SK-N-SH (cell line): ENCODE measurements around the gene PGAP3. TPM values are rescaled to one million over a fixed set of nuclear protein-coding genes. Genes with fewer than 3 reads are reported as not detected.

Experiments used
- CTCF ChIA-PET: fragments of 300-600, 350-600 bp; formaldehyde crosslinking; extraction: SDS; loops from one replicate; lab custom pipeline; 2021; lab: Yijun Ruan, JAX
- POLR2A ChIA-PET: fragments of 350-600 bp; sonication (Branson Sonifier 250); formaldehyde crosslinking; extraction: SDS; loops from one replicate; lab custom pipeline; 2020; ENCODE audit warnings: antibody characterized with exemption, inconsistent platforms; lab: Yijun Ruan, JAX
- DNase-seq: peaks from one replicate; pipeline ENCODE4 v3.0.0; 2012
- H2AFZ ChIP-seq: fragments of 200-600 bp; sonication (generic); 2 replicates; pipeline ENCODE4 v1.8.1; 2016; ENCODE audit warnings: antibody characterized with exemption, mild to moderate bottlenecking, low read depth
- H3F3A ChIP-seq: fragments of 200-600 bp; sonication (generic); replicated peaks from 2 replicates; pipeline ENCODE3; 2016; ENCODE audit warnings: antibody characterized with exemption, mild to moderate bottlenecking; ENCODE audit not compliant: insufficient read depth
- H3K27ac ChIP-seq, 2 experiments: fragments of 200-500 bp in 1 of 2; fragments of 200-600 bp in 1 of 2; sonication (Bioruptor generic) in 1 of 2; sonication (generic), shearing (Covaris generic) in 1 of 2; 2 replicates each; pipeline versions ENCODE4 v1.5.1 to v1.6.1; 2014 to 2016; ENCODE audit warnings: low read depth in 2 of 2, inconsistent platforms in 1 of 2, low read length in 1 of 2, mild to moderate bottlenecking in 1 of 2, mixed read lengths in 1 of 2
- H3K27me3 ChIP-seq: fragments of 200-600 bp; sonication (generic), shearing (Covaris generic); 2 replicates; pipeline ENCODE4 v1.6.1; 2016; ENCODE audit warnings: mixed run types; ENCODE audit not compliant: insufficient read depth
- H3K36me3 ChIP-seq, 2 experiments: fragments of 200-500 bp in 1 of 2; fragments of 200-600 bp in 1 of 2; sonication (Bioruptor generic) in 1 of 2; sonication (generic) in 1 of 2; replicated peaks in 1 of 2; 2 replicates each; pipeline versions ENCODE3 to v1.5.1; 2014 to 2016; ENCODE audit warnings: low read length in 1 of 2, mild to moderate bottlenecking in 1 of 2; ENCODE audit not compliant: insufficient read depth in 2 of 2, control insufficient read depth in 1 of 2
- H3K4me1 ChIP-seq, 2 experiments: fragments of 200-500 bp in 1 of 2; fragments of 200-600 bp in 1 of 2; sonication (Bioruptor generic) in 1 of 2; sonication (generic), shearing (Covaris generic) in 1 of 2; 2 replicates each; pipeline versions ENCODE4 v1.5.1 to v1.6.1; 2014 to 2016; ENCODE audit warnings: low read depth in 1 of 2, low read length in 1 of 2, mixed run types in 1 of 2; ENCODE audit not compliant: insufficient read depth in 2 of 2, control insufficient read depth in 1 of 2
- H3K4me2 ChIP-seq: fragments of 200-600 bp; sonication (generic), shearing (Covaris generic); 2 replicates; pipeline ENCODE4 v1.6.1; 2017; ENCODE audit warnings: mixed run types
- H3K4me3 ChIP-seq, 2 experiments: fragments of 200-500 bp in 1 of 2; fragments of 200-600 bp in 1 of 2; sonication (Bioruptor generic) in 1 of 2; sonication (generic), shearing (Covaris generic) in 1 of 2; 2 replicates each; pipeline versions ENCODE4 v1.5.1 to v1.8.1; 2014 to 2016; ENCODE audit warnings: low read depth in 2 of 2, inconsistent platforms in 1 of 2, low read length in 1 of 2, mild to moderate bottlenecking in 1 of 2, mixed read lengths in 1 of 2, moderate library complexity in 1 of 2
- H3K79me2 ChIP-seq: fragments of 200-600 bp; sonication (generic); 2 replicates; pipeline ENCODE4 v1.8.1; 2017; ENCODE audit warnings: mild to moderate bottlenecking; ENCODE audit not compliant: insufficient read depth
- H3K9ac ChIP-seq: fragments of 200-600 bp; sonication (generic); 2 replicates; pipeline ENCODE4 v1.6.1; 2017; ENCODE audit warnings: mixed run types
- H3K9me2 ChIP-seq: fragments of 200-600 bp; sonication (generic); 2 replicates; pipeline ENCODE4 v1.6.1; 2017; ENCODE audit warnings: mixed run types
- H3K9me3 ChIP-seq: fragments of 200-600 bp; sonication (generic); 2 replicates; pipeline ENCODE4 v1.6.1; 2017; ENCODE audit warnings: mixed run types, mild to moderate bottlenecking, moderate library complexity
- H4K20me1 ChIP-seq: fragments of 200-600 bp; sonication (generic); 2 replicates; pipeline ENCODE4 v1.6.1; 2017; ENCODE audit warnings: mild to moderate bottlenecking, mixed run types; ENCODE audit not compliant: insufficient read depth
- CTCF ChIP-seq: fragments of 200-600 bp; sonication (generic); IDR thresholded peaks from 2 replicates; pipeline ENCODE4 v1.6.1; 2017; ENCODE audit warnings: antibody characterized with exemption, mild to moderate bottlenecking, moderate library complexity
- ELF1 ChIP-seq: IDR thresholded peaks from 2 replicates; pipeline ENCODE4 v1.4.0; 2012
- EP300 ChIP-seq, 2 experiments: IDR thresholded peaks; 2 replicates each; pipeline versions ENCODE4 v1.4.0 to v1.6.1; 2012; ENCODE audit warnings: borderline replicate concordance in 1 of 2, low read depth in 1 of 2, low read length in 1 of 2
- FOSL2 ChIP-seq: IDR thresholded peaks from 2 replicates; pipeline ENCODE4 v1.4.0; 2012; ENCODE audit warnings: low read depth, mild to moderate bottlenecking, moderate library complexity, borderline replicate concordance
- FOXM1 ChIP-seq: IDR thresholded peaks from 2 replicates; pipeline ENCODE4 v1.4.0; 2012; ENCODE audit warnings: low read depth, mild to moderate bottlenecking
- GABPA ChIP-seq: IDR thresholded peaks from 2 replicates; pipeline ENCODE4 v1.4.0; 2012; ENCODE audit warnings: low read depth, mild to moderate bottlenecking
- GATA2 ChIP-seq: sonication (generic); formaldehyde crosslinking; IDR thresholded peaks from 2 replicates; pipeline ENCODE4 v1.5.0; 2020; ENCODE audit warnings: mild to moderate bottlenecking, missing genetic modification reagents
- IRF3 ChIP-seq: fragments of 150-350 bp; IDR thresholded peaks from 2 replicates; pipeline ENCODE4 v1.6.1; 2016; ENCODE audit warnings: mild to moderate bottlenecking, low read depth, low read length
- MAX ChIP-seq: IDR thresholded peaks from 2 replicates; pipeline ENCODE4 v1.4.0; 2012; ENCODE audit warnings: low read depth
- NRF1 ChIP-seq: IDR thresholded peaks from 2 replicates; pipeline ENCODE4 v1.6.1; 2012; ENCODE audit warnings: low read depth, mild to moderate bottlenecking, low read length
- PBX3 ChIP-seq: IDR thresholded peaks from 2 replicates; pipeline ENCODE4; 2012
- RAD21 ChIP-seq: IDR thresholded peaks from 2 replicates; pipeline ENCODE4 v1.6.1; 2012; ENCODE audit warnings: mild to moderate bottlenecking, low read length
- RXRA ChIP-seq: IDR thresholded peaks from 2 replicates; pipeline ENCODE4 v1.4.0; 2012; ENCODE audit warnings: low read depth, mild to moderate bottlenecking, borderline replicate concordance
- SIN3A ChIP-seq: IDR thresholded peaks from 2 replicates; pipeline ENCODE4 v1.6.1; 2012; ENCODE audit warnings: low read depth, mild to moderate bottlenecking, low read length, moderate library complexity, borderline replicate concordance
- SMC3 ChIP-seq: IDR thresholded peaks from 2 replicates; pipeline ENCODE4 v1.6.1; 2012; ENCODE audit warnings: low read depth, low read length, improper control_type of control experiment
- TEAD4 ChIP-seq: IDR thresholded peaks from 2 replicates; pipeline ENCODE4 v1.4.0; 2012; ENCODE audit warnings: mild to moderate bottlenecking, borderline replicate concordance; ENCODE audit not compliant: insufficient read depth
- USF1 ChIP-seq: IDR thresholded peaks from 2 replicates; pipeline ENCODE4 v1.4.0; 2012; ENCODE audit warnings: low read depth, borderline replicate concordance
- USF2 ChIP-seq: fragments of 150-350 bp; IDR thresholded peaks from 2 replicates; pipeline ENCODE4 v1.6.1; 2017; ENCODE audit warnings: antibody characterized with exemption, low read length, low read depth, borderline replicate concordance
- ZBTB33 ChIP-seq: IDR thresholded peaks from 2 replicates; pipeline ENCODE4 v1.4.0; 2012; ENCODE audit warnings: low read depth, borderline replicate concordance
- WGBS: methylation state at CpG from one replicate; pipeline ENCODE4 v1.1.6; 2017; ENCODE audit warnings: low lambda C conversion rate; 5-methylcytosine and 5-hydroxymethylcytosine counted together
- polyA plus RNA-seq, 3 experiments: library from polyadenylated mRNA; depleted of rRNA; stranded (reverse); fragments of >200 nt; gene quantifications; 2 replicates each; pipeline ENCODE4 v1.2.3, GENCODE V29; 2012

PGAP3 gene
- polyA plus RNA-seq, 1 of the 3 experiments (the other 2 are of a cell fraction), result 20.9 TPM

GRCh38 chr17:39696731-39697130 is 8.9 kb upstream of the PGAP3 start:
- CTCF ChIA-PET, result interaction anchor here (1.2 to 3.3 kb wide), 4 partner anchors 8 to 75 kb away, joined by 3 to 15 read pairs (median 5); partner anchors contain the start of gene MIEN1
- POLR2A ChIA-PET, result interaction anchor here (1.4 kb wide), 1 partner anchor 9 kb away, joined by 3 read pairs; the partner anchor contains the start of gene PGAP3

More at GRCh38 chr17:39696731-39697130, 8.9 kb upstream of the PGAP3 start:
- H2AFZ ChIP-seq, result no peak overlapping the region
- no peak overlapping the region for H3K9ac ChIP-seq
- no peak overlapping the region for H3K4me2 ChIP-seq
- WGBS, result 68% methylated on average over 4 of the region's 6 CpGs
- H3K9me3 ChIP-seq, result no peaks in the 10 kb centered on the region
- no peaks in the 10 kb centered on the region for H3K9me2 ChIP-seq
- no peaks in the 10 kb centered on the region for H4K20me1 ChIP-seq
- no peak overlapping the region for H3K4me3 ChIP-seq
- no peaks in the 10 kb centered on the region for H3K36me3 ChIP-seq
- no peaks in the 10 kb centered on the region for H3F3A ChIP-seq
- H3K27me3 ChIP-seq, result no peaks in the 10 kb centered on the region
- no peaks in the 10 kb centered on the region for H3K4me1 ChIP-seq
- DNase-seq, result no peak
- TF ChIP-seq TEAD4 (no peak), ELF1 (no peak), SIN3A (no peak), FOXM1 (no peak), GATA2 (CRISPR knock-in tag) (no peak), CTCF (no peak), PBX3 (no peak), FOSL2 (no peak), NRF1 (no peak), MAX (no peak), RXRA (no peak), USF2 (no peak), RAD21 (no peak), EP300 (IDR thresholded peaks at IDR 0.05; ENCODE audit: borderline replicate concordance in 1 of 2, low read depth in 1 of 2, low read length in 1 of 2) (no peak), ZBTB33 (no peak), IRF3 (no peak), GABPA (no peak), SMC3 (no peak), USF1 (no peak)
- no peak overlapping the region for H3K27ac ChIP-seq
- H3K79me2 ChIP-seq, result no peaks in the 10 kb centered on the region
